Cardiac septum (tissue), 1 donor: ENCODE measurements around the gene GIPC1. TPM values are rescaled to one million over a fixed set of nuclear protein-coding genes. Genes with fewer than 3 reads are reported as not detected.
"Not testable (repeated sequence)": the region's sequence is repeated elsewhere in the genome, so short reads cannot be mapped to it uniquely, and the experiment has no call there.

Experiments used
- DNase-seq: peaks from one replicate; pipeline ENCODE4 v3.0.0-alpha.2; 2020; ENCODE audit warnings: low spot score
- intact Hi-C: fragments of 100-400 bp; cut with DNase I; formaldehyde crosslinking; loops from one replicate; pipeline ENCODE4 v1.14.0; 2022
- long read RNA-seq: library from polyadenylated mRNA; unstranded; transcript quantifications from one replicate; pipeline ENCODE4 v2.0.0, GENCODE V29; 2021
- total RNA-seq: library from RNA; stranded (reverse); fragmentation: NEBNext Ultra II Directional; extraction: Animal tissue kit (Norgen Biotek cat#: 25700); gene quantifications from one replicate; pipeline ENCODE4 v1.2.1, GENCODE V29; 2021
- donor health status: DM: no; HTN: no; CAD: no.

The GIPC1 gene
- total RNA-seq, result 49.5 TPM
- long read RNA-seq, transcript GIPC1-203 (9 exons, 1,926 nt), result major isoform, 85 of 186 reads
- long read RNA-seq, transcript GIPC1-213 (7 exons, 1,068 nt), result minor isoform, 13 of 186 reads
- long read RNA-seq, transcript GIPC1-205 (8 exons, 1,386 nt), result minor isoform, 60 of 186 reads
- long read RNA-seq, partial matches to known transcripts, result 10 of 186 reads
- long read RNA-seq, other reads (novel, unspliced or antisense), result 17 of 186 reads

- DNase-seq, result peak; percentile 97
- intact Hi-C loops, result loop anchor here (1.0 kb wide), 1 partner anchor 22 kb away; the partner anchor contains the start of gene DNAJB1
Measured at GRCh38 chr19:14496029-14496833, at the start of gene GIPC1. TSS of gene GIPC1 (minus strand) at chr19:14496127. CDS start at chr19:14482976, 13,151 bp downstream.

DNA sequence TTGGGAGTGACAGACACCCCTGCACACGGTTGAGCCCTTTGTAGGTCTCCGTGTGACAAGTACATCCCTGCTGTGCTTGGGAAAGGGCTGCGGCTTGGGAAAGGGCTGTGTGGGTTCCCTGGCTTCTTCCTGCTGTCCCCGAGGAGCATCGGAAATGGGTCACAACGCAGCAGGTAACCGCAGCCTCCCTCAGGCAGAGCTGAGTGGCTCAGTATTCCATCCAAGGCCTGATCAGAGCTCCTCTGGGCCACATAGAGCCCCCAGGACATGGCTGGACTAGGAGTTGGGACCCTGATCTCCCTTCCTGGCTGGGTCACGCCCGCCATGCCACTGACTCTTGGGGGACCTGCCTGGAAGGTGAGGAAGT is 49.8 kb upstream of the GIPC1 start:
- intact Hi-C loops, result no loop called here
- no peak for DNase-seq

DNA sequence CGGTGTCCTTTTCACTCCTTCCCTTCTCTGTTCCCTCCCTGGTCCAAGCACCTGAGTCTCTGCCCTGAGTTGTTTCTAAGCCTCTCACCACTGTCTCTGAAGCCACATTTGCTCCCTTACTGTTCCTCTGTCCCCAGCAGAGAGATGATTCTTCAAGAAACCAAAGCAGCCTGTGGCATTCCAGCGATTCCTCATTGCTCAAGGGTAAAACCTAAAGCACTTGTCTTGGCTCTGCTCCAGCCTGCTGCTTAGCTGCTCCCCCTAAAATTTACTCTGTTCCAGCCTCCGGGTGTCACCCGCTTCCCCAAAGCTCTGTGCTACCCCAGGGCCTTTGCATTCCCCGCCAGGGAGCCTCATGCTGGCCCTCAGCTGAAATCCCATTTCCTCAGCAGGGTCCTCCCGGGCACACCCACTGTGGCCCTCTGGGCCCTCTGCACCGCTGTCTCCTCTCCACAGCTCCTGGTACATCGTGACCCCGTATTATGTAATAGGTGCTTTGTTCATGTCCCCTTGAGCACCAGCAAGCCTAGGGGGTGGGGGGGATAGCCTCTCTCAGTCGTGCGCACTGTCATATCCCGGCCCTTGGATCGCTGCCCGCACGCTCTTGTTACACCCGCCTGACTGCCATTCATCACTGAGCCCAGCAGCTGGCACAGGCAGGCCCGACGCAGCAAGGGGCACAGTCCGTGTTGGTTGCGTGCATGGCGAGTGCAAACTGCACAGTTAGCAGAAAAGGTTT is 49.2 kb upstream of the GIPC1 start:
- DNase-seq, result no peak
- intact Hi-C loops, result no loop called here

- intact Hi-C loops, result no loop called here
- DNase-seq, result no peak
Measured at GRCh38 chr19:14544047-14544446, 48.1 kb upstream of the GIPC1 start.

GRCh38 chr19:14542711-14543328 is 46.9 kb upstream of the GIPC1 start:
- no peak for DNase-seq
- intact Hi-C loops, result no loop called here

- DNase-seq, intact Hi-C loops: not testable (repeated sequence)
Measured at GRCh38 chr19:14541979-14542378, 46.1 kb upstream of the GIPC1 start.

- no peak for DNase-seq
- intact Hi-C loops, result no loop called here
Measured at GRCh38 chr19:14540741-14541525, 45.0 kb upstream of the GIPC1 start.

DNA sequence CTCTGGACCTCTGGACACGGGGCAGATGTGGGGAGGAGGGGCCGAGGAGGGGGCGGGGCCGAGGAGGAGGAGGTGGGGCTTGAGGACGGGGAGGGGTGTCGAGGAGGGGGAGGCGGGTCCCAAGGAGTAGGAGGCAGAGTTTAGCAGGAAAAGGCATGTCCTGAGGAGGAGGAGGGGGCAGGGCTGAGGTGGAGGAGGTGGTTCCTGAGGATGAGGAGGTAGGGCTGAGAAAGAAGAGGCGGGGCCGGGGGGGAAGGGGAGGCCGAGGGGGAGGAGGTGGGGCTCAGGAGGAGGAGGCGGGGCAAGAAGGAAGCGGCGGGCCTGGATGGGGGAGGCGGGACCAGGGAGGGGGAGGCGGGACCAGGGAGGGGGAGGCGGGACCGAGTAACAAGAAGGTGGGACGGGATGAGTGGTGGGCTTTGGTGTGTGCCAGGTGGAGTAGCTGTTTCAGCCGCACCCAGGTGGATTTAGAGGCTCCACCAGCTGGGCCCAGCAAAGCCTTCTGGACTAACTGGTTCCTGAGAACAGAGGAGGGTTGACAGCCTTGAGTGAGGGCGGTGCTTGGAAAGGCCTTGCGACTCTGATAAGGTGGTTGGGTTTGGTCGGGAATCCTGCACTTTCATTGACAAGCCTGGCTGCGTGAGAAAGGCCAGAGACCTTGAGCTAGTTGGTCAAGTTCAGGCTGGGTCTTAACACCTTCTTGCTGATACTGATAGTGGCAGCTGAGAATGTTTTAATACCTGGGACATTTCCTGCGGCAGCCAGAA is 41.2 kb upstream of the GIPC1 start:
- intact Hi-C loops, result no loop called here
- DNase-seq, result peak; percentile 85

- intact Hi-C loops, result no loop called here
- DNase-seq, result no peak
Measured at GRCh38 chr19:14533450-14533849, 37.5 kb upstream of the GIPC1 start.

DNA sequence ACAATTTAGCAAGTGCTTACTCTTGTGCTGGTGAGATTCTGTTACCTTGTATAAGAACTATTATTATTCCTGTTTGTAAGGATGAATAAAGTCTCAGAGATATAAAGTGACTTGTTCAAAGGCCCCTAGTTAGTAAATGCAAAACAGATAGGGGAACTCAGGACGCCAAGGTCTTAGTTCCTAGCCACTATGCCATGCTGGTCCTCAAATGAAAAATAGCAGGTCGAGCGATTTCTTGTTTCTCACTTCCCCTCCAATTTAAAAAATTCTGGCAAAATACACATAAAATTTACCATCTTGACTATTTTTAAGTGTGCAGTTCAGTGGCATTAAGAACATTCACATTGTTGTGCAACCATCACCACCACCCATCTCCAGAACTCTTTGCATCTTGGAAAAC is 34.6 kb upstream of the GIPC1 start:
- intact Hi-C loops, result no loop called here
- DNase-seq, result no peak

GRCh38 chr19:14530005-14530348 is 34.0 kb upstream of the GIPC1 start:
- no peak for DNase-seq
- intact Hi-C loops, result no loop called here

DNA sequence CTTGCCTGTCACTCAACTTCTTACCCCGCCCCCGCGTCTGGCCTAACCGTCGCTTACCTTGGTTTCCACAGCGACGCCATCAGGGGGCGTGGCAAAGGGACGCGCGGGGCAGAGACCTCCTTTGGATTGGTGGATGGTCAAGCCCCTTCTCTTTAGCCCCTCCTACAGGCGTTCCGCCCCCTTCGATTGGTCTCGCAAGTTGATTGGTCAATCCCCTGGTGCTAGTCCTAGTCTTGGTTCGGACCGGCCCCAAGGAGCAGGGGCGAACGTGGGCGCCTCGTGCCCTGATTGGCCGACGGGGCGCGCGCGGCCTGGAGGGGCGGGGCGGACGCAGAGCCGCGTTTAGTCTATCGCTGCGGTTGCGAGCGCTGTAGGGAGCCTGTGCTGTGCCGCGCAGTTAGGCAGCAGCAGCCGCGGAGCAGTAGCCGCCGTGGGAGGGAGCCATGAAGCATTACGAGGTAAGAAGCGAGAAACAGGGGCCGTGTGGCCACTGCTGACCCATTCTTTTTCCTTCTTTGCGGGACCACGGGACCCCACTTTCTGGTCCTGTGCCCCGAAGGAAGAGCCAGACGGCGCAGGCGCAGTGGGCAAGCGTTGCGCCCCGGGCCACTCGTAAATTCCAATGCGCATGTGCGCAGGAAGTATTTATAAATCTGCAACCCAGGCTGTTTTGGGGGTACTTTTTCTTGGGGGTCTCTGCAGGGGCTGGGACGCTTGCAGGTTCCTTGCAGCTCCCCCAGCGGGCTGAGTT is 33.5 kb upstream of the GIPC1 start, which contains the start of gene TECR:
TECR (plus strand) TSS at position 341 of the 751 bp plus-strand sequence; CDS start at position 444, 103 bp downstream.
- intact Hi-C loops, result no loop called here
- peak; percentile 100 for DNase-seq

DNA sequence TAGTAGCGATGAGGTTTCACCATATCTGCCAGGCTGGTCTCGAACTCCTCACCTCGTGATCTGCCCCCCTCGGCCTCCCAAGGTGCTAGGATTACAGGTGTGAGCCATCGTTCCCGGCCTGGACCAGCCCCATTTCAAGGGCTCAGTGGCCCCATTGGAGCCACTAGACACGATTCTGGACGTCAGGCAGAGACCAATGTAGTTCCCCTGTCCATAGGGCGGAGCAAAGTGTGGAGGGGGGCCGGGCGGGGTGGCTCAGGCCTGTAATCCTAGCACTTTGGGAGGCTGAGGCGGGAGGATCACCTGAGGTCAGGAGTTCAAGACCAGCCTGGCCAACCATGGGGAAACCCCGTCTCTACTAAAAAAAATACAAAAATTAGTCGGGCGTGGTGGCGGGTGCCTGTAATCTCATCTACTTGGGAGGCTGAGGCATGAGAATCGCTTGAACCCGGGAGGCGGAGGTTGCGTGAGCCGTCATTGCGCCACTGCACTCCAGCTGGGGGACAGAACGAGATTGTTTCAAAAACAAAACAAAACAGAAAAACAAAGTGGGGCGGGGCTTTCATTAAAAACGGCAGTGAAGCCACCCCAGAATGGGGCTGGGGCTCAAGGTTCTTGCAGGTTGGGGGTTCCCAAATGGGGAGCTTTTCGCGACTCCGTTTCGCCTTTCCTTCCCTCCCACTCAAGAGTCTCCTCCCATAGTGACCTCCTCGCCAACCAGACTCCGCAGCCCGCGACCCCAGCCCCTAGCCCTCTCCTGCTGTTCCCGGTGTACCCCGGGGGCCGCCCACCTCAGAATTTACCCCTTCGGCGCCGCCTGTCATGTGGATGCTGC is 32.7 kb upstream of the GIPC1 start:
- intact Hi-C loops, result no loop called here
- DNase-seq, result no peak

DNA sequence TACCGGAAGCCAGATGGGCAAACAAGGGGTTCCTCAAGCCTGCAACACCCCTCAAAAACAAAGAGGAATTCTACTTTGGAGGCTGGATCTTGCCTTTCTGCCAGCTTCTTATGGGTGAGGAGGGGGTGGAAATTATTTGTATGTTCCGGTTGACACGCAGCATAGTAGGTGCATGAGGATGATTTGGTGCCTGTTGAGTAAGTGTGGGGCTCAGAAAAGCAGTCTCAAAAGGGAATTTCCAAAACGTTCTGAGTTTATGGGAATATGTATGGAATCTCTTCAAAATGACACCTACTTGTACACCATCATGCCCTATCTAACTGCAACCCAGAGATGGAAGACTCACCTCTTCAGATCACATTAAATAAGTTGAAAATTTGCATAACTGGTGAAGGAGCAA is 30.5 kb upstream of the GIPC1 start:
- DNase-seq, result no peak
- intact Hi-C loops, result no loop called here

DNA sequence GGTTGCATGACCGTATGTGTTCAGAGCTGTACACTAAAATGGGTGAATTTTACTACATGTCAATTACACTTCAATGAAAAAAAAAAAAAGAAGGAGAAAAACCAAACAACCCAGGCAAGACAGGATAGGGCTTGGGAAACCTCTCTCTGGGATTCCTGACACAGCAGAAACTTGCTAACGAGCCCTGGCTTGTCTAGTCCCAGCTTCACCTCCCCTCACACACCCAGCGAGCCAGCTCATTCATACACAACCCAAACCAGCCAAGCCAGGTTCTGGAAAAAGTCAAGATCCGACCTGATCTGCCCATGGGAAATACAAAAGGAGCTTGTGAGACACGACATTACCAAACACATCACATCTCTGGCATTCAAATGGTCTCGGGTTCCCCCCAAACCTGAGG is 29.8 kb upstream of the GIPC1 start:
- no peak for DNase-seq

DNA sequence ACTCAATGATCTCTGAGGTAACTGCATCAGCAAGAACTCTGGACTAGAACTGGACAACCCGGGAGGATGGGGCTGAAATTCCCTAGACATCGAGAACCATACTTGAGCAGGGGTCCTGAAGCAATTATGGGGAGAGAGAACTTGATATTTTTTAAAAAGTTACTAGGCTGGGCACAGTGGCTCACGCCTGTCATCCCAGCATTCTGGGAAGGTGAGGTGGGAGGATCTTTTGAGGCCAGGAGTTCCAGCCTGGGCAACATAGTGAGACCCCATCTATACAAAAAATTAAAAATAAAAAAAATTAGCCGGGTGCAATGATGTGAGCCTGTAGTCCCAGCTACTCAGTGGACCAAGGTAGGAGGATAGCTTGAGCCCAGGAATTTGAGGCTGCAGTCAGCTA is 24.6 kb upstream of the GIPC1 start:
- DNase-seq, result no peak
- intact Hi-C loops, result no loop called here

More for the DNA sequence above, 29.8 kb upstream of the GIPC1 start:
- intact Hi-C loops, result no loop called here

GRCh38 chr19:14519860-14520407 is 24.0 kb upstream of the GIPC1 start:
- DNase-seq, result no peak
- intact Hi-C loops, result no loop called here
